ENCODE results near the gene RHOC.

RHOC gene

DNA sequence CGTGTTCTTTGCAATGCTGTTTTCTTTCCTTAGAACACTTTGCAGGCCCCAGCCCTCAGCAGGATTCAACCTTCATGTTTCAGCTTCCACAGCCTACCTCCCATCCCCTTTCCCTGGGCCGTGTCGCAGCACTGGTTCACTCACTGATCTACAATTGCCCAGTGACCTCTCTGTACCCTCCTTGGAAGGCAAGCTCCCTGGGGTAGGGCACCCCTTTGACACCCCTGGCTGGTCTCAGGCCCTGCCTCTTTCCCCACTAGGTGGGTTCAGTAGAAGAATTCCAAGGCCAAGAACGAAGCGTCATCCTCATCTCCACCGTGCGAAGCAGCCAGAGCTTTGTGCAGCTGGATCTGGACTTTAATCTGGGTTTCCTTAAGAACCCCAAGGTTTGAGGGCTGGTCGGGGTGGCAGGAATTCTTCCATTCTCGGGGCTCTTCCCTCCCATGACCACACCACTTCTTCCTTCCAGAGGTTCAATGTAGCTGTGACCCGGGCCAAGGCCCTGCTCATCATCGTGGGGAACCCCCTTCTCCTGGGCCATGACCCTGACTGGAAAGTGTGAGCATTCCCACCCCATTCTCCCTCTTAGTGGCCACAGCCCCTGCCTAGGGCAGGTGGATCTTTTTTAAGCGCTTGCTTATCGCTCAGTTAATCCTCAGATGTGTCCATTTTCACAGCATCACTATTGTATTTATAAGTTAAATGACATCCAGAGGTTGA lies 7.3 kb downstream of the RHOC start:
- no peak overlapping the region for H3K9ac ChIP-seq (ENCODE audit: low read length)

DNA sequence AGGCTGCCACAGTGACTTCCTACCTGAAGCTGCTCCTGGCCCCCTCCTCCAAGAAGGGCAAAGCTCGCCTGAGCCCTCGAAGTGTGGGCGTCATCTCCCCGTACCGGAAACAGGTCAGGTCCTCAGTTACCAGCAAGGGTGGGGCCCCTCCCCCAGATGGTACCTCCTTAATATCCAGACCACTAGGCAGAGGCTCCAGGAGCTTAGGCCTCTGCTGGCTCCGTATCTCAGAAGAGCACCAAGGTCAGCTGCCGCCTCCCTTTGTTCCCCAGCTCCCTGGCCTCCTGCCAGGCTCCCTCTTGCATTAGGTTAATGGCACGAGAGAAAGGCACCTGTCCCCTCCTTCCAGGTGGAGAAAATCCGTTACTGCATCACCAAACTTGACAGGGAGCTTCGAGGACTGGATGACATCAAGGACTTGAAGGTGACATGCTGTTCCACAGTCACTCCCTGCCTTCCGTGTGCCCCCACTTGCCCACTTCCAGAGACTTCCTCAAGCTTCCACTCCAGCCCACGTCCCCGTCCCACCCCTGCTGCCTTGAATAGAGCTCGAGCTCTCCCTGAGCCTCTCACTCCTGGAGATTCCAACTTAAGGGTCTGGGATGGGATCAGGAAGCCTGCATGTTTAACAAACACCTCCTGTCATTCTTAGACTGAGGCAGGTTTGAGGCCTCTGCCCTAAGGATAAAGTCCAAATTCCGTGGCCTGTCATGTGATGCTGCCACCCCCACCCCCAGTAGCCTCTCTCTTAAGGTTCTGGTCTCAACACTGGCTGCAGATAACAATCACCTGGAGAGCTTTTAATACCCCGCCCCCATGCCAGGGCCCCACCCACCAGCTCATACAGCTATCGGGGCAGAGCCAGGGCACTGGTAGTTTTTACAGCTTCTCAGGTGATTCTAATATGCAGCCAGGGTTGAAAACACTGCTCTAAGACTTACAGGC lies 8.3 kb downstream of the RHOC start:
- no peak overlapping the region for H3K9ac ChIP-seq (ENCODE audit: low read length)
- no peaks in the 10 kb centered on the region for H3K9me3 ChIP-seq (ENCODE audit: low read length)
- H3K27me3 ChIP-seq (ENCODE audit: control insufficient read depth in 1 of 2, insufficient read depth in 2 of 2, low read length in 2 of 2), result no peaks in the 10 kb centered on the region
- peaks cover 83% of the 10 kb centered on the region for H3K36me3 ChIP-seq (ENCODE audit: insufficient read depth, low read length)
- H3K4me3 ChIP-seq (ENCODE audit: low read depth in 1 of 2, low read length in 2 of 2), result no peak overlapping the region
- H3K27ac ChIP-seq (ENCODE audit: low read depth, low read length), result peak overlapping the region; percentile 26
- peaks cover 40% of the 10 kb centered on the region for H3K4me1 ChIP-seq (ENCODE audit: insufficient read depth, low read length)

More for the DNA sequence above, 7.3 kb downstream of the RHOC start:
- no peak overlapping the region for H3K4me3 ChIP-seq (ENCODE audit: low read depth in 1 of 2, low read length in 2 of 2)
- H3K27ac ChIP-seq (ENCODE audit: low read depth, low read length), result peak overlapping the region; percentile 79
- H3K36me3 ChIP-seq (ENCODE audit: insufficient read depth, low read length), result peaks cover 74% of the 10 kb centered on the region
- peaks cover 50% of the 10 kb centered on the region for H3K4me1 ChIP-seq (ENCODE audit: insufficient read depth, low read length)
- H3K27me3 ChIP-seq (ENCODE audit: control insufficient read depth in 1 of 2, insufficient read depth in 2 of 2, low read length in 2 of 2), result no peaks in the 10 kb centered on the region
- H3K9me3 ChIP-seq (ENCODE audit: low read length), result no peaks in the 10 kb centered on the region

DNA sequence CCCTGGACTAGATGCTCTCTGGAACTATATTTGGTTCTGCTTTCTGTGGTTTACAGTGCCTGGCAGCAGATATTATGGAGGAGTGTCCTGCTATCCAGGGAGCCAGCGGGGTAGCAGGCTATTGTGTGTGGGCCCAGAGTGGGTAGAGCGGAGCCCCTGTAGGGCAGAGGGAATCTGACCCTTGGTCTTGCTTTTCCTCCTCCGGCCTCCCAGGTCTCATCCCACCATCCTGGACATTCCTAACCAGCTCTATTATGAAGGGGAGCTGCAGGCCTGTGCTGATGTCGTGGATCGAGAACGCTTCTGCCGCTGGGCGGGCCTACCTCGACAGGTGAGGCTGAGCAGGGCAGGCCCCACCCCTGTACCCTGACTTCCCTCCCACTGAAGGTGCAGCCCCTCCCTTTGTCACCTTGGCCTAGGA lies 9.1 kb downstream of the RHOC start:
- H3K27me3 ChIP-seq (ENCODE audit: control insufficient read depth in 1 of 2, insufficient read depth in 2 of 2, low read length in 2 of 2), result no peaks in the 10 kb centered on the region
- H3K4me3 ChIP-seq (ENCODE audit: low read depth in 1 of 2, low read length in 2 of 2), result no peak overlapping the region
- no peak overlapping the region for H3K9ac ChIP-seq (ENCODE audit: low read length)
- H3K4me1 ChIP-seq (ENCODE audit: insufficient read depth, low read length), result peaks cover 34% of the 10 kb centered on the region
- H3K36me3 ChIP-seq (ENCODE audit: insufficient read depth, low read length), result peaks cover 82% of the 10 kb centered on the region
- no peak overlapping the region for H3K27ac ChIP-seq (ENCODE audit: low read depth, low read length)
- H3K9me3 ChIP-seq (ENCODE audit: low read length), result no peaks in the 10 kb centered on the region

DNA sequence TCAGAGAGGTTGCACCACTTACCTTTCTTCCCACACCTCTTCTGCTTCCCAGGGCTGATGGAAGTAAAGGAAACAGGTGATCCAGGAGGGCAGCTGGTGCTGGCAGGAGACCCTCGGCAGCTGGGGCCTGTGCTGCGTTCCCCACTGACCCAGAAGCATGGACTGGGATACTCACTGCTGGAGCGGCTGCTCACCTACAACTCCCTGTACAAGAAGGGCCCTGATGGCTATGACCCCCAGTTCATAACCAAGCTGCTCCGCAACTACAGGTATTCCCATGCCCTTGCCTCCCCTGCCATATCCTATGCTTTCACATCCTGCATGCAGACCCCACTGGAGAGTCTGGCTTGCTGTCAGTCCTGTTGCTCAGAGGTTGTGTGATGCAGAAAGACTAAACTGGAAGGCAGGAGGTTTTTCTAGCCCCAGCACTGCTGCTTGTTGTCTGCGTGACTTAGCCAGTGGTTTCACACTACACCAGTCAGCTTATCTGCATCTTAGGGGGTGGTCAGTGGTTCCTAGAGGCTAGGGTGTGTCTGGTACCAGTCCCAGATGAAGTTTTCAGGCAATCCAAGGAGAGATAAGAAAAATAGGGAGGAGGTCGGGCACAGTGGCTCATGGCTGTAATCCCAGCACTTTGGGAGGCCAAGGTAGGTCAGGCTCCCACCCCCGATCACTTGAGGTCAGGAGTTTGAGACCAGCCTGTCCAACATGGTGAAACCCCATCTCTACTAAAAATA lies 10.2 kb downstream of the RHOC start:
- Histone ChIP-seq H3K4me1 (ENCODE audit: insufficient read depth, low read length) (peaks cover 24% of the 10 kb centered on the region), H3K27ac (ENCODE audit: low read depth, low read length) (no peak overlapping the region), H3K36me3 (ENCODE audit: insufficient read depth, low read length) (peaks cover 82% of the 10 kb centered on the region), H3K9me3 (ENCODE audit: low read length) (no peaks in the 10 kb centered on the region), H3K9ac (ENCODE audit: low read length) (no peak overlapping the region), H3K4me3 (ENCODE audit: low read depth in 1 of 2, low read length in 2 of 2) (no peak overlapping the region), H3K27me3 (ENCODE audit: control insufficient read depth in 1 of 2, insufficient read depth in 2 of 2, low read length in 2 of 2) (no peaks in the 10 kb centered on the region)

DNA sequence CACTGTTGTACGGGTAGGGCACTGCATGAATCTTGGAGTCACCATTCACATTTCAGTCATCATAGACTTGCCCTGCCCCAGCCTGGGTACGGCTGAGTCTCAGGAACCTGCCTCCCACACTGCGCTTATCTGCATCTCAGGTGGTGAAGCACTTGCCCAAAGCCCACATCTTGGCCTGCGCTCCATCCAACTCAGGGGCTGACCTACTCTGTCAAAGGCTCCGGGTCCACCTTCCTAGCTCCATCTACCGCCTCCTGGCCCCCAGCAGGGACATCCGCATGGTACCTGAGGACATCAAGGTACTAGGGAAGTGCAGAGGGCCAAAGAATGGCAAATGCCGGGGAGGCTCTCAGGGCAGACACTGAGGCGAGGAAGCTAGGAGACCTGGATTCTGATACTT lies 11.7 kb downstream of the RHOC start:
- Histone ChIP-seq H3K9me3 (ENCODE audit: low read length) (no peaks in the 10 kb centered on the region), H3K27ac (ENCODE audit: low read depth, low read length) (no peak overlapping the region), H3K4me1 (ENCODE audit: insufficient read depth, low read length) (peaks cover 9% of the 10 kb centered on the region), H3K36me3 (ENCODE audit: insufficient read depth, low read length) (peaks cover 78% of the 10 kb centered on the region), H3K9ac (ENCODE audit: low read length) (no peak overlapping the region), H3K4me3 (ENCODE audit: low read depth in 1 of 2, low read length in 2 of 2) (no peak overlapping the region), H3K27me3 (ENCODE audit: control insufficient read depth in 1 of 2, insufficient read depth in 2 of 2, low read length in 2 of 2) (no peaks in the 10 kb centered on the region)

DNA sequence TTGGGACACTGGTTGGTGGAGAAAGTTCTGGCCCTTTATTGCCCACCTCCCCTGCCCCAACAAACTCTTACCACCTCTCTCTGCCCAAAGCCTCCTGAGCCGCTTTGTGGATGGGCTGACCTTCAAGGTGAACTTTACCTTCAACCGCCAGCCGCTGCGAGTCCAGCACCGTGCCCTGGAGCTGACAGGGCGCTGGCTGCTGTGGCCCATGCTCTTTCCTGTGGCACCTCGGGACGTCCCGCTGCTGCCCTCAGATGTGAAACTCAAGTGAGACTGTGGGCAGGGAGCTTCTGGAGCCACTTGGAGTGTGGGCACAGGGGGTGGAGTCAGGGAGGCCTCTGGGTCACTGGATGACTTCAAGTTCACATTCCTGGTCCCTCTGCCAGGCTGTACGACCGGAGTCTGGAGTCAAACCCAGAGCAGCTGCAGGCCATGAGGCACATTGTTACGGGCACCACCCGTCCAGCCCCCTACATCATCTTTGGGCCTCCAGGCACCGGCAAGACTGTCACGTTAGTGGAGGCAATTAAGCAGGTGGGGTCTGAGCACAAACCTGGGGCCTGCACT lies 12.5 kb downstream of the RHOC start:
- H3K9me3 ChIP-seq (ENCODE audit: low read length), result no peaks in the 10 kb centered on the region
- H3K27me3 ChIP-seq (ENCODE audit: control insufficient read depth in 1 of 2, insufficient read depth in 2 of 2, low read length in 2 of 2), result no peaks in the 10 kb centered on the region
- no peak overlapping the region for H3K9ac ChIP-seq (ENCODE audit: low read length)
- H3K27ac ChIP-seq (ENCODE audit: low read depth, low read length), result no peak overlapping the region
- no peak overlapping the region for H3K4me3 ChIP-seq (ENCODE audit: low read depth in 1 of 2, low read length in 2 of 2)
- peaks cover under 1% of the 10 kb centered on the region for H3K4me1 ChIP-seq (ENCODE audit: insufficient read depth, low read length)
- peaks cover 82% of the 10 kb centered on the region for H3K36me3 ChIP-seq (ENCODE audit: insufficient read depth, low read length)

DNA sequence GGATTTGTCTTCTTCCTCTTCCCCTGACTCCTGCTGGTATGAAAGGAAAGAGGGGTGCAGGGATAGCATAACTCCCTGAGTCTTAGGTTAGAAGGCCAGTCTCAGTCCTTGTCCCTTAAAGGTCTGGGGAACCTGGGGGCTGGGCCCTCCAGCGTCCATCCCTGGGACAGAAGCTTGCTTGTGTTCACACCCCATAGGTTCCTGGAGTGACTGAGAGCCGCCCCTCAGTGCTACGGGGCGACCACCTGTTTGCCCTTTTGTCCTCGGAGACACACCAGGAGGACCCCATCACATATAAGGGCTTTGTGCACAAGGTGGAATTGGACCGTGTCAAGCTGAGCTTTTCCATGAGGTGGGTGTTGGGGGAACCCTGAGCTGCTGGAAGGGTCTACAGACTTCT lies 13.1 kb downstream of the RHOC start:
- H3K36me3 ChIP-seq (ENCODE audit: insufficient read depth, low read length), result peaks cover 78% of the 10 kb centered on the region
- H3K9ac ChIP-seq (ENCODE audit: low read length), result no peak overlapping the region
- H3K4me3 ChIP-seq (ENCODE audit: low read depth in 1 of 2, low read length in 2 of 2), result no peak overlapping the region
- no peaks in the 10 kb centered on the region for H3K4me1 ChIP-seq (ENCODE audit: insufficient read depth, low read length)
- no peaks in the 10 kb centered on the region for H3K27me3 ChIP-seq (ENCODE audit: control insufficient read depth in 1 of 2, insufficient read depth in 2 of 2, low read length in 2 of 2)
- H3K9me3 ChIP-seq (ENCODE audit: low read length), result no peaks in the 10 kb centered on the region
- no peak overlapping the region for H3K27ac ChIP-seq (ENCODE audit: low read depth, low read length)

DNA sequence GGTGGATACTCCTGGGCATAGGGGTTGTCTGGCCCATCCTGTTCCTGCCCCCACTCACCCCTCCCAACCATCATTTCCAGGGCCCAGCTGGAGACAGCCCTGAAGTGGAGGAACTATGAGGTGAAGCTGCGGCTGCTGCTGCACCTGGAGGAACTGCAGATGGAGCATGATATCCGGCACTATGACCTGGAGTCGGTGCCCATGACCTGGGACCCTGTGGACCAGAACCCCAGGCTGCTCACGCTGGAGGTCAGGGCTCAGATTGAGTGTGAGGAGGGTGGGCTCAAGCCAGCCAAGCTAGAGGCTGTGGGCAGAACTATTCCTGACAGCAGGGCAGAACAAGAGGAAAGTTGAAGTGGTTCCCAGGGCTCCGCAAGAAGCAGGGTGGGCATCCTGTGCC lies 14.2 kb downstream of the RHOC start:
- Histone ChIP-seq H3K4me1 (ENCODE audit: insufficient read depth, low read length) (no peaks in the 10 kb centered on the region), H3K36me3 (ENCODE audit: insufficient read depth, low read length) (peaks cover 73% of the 10 kb centered on the region), H3K27me3 (ENCODE audit: control insufficient read depth in 1 of 2, insufficient read depth in 2 of 2, low read length in 2 of 2) (no peaks in the 10 kb centered on the region), H3K9me3 (ENCODE audit: low read length) (no peaks in the 10 kb centered on the region), H3K9ac (ENCODE audit: low read length) (no peak overlapping the region), H3K27ac (ENCODE audit: low read depth, low read length) (no peak overlapping the region), H3K4me3 (ENCODE audit: low read depth in 1 of 2, low read length in 2 of 2) (no peak overlapping the region)

DNA sequence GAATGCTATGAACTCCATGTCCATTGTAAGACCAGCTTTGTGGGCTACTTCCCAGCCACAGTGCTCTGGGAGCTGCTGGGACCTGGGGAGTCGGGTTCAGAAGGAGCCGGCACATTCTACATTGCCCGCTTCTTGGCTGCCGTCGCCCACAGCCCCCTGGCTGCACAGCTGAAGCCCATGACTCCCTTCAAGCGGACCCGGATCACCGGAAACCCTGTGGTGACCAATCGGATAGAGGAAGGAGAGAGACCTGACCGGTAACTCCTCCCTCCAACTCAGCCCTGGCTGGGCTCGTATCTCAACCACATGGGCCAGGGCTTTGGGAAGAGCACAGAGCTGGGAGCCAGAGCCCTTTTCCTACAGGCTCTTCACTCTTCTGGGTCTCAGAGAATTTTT lies 17.1 kb downstream of the RHOC start:
- Histone ChIP-seq H3K4me3 (ENCODE audit: low read depth in 1 of 2, low read length in 2 of 2) (no peak overlapping the region), H3K36me3 (ENCODE audit: insufficient read depth, low read length) (peaks cover 47% of the 10 kb centered on the region), H3K4me1 (ENCODE audit: insufficient read depth, low read length) (no peaks in the 10 kb centered on the region), H3K27me3 (ENCODE audit: control insufficient read depth in 1 of 2, insufficient read depth in 2 of 2, low read length in 2 of 2) (no peaks in the 10 kb centered on the region), H3K9me3 (ENCODE audit: low read length) (no peaks in the 10 kb centered on the region), H3K27ac (ENCODE audit: low read depth, low read length) (no peak overlapping the region), H3K9ac (ENCODE audit: low read length) (no peak overlapping the region)

DNA sequence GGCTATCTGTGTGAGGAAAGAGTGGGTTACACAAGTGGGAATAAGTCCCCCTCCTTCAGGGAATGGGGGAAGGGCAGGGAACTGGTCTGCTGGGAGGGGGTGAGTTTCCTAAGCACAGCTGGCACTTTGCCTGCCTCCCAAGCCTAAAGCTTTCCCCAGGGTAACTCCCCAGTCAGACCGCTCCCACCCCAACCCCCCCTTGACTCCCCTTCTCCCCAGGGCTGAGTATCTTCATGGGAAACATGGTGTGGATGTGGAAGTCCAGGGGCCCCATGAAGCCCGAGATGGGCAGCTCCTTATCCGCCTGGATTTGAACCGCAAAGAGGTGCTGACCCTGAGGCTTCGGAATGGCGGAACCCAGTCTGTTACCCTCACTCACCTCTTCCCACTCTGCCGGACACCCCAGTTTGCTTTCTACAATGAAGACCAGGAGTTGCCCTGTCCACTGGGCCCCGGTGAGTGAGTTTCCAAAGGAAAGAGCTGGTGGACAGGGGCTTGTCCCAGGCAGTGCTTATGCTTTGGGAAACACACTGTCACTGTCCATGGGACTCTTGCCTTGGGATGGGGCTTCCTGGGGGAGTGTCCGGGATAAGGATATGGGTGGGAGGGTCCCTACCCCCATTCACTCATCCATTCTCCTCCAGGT lies 17.6 kb downstream of the RHOC start:
- Histone ChIP-seq H3K27me3 (ENCODE audit: control insufficient read depth in 1 of 2, insufficient read depth in 2 of 2, low read length in 2 of 2) (no peaks in the 10 kb centered on the region), H3K4me3 (ENCODE audit: low read depth in 1 of 2, low read length in 2 of 2) (no peak overlapping the region), H3K9me3 (ENCODE audit: low read length) (no peaks in the 10 kb centered on the region), H3K36me3 (ENCODE audit: insufficient read depth, low read length) (peaks cover 42% of the 10 kb centered on the region), H3K4me1 (ENCODE audit: insufficient read depth, low read length) (no peaks in the 10 kb centered on the region), H3K9ac (ENCODE audit: low read length) (no peak overlapping the region), H3K27ac (ENCODE audit: low read depth, low read length) (no peak overlapping the region)
